NCI-H1417 (cell line): ENCODE measurements around the gene MVB12B.

Experiments
- DNase-seq, 3 experiments: peaks; one replicate each; lab custom pipeline; 2025; lab: John Stamatoyannopoulos, UW

Gene MVB12B

GRCh38 chr9:126504977-126505455, 178.4 kb downstream of the MVB12B start:
- DNase-seq = no peak

- no peak for DNase-seq
Observed at GRCh38 chr9:126505697-126506346, 179.2 kb downstream of the MVB12B start.

DNA sequence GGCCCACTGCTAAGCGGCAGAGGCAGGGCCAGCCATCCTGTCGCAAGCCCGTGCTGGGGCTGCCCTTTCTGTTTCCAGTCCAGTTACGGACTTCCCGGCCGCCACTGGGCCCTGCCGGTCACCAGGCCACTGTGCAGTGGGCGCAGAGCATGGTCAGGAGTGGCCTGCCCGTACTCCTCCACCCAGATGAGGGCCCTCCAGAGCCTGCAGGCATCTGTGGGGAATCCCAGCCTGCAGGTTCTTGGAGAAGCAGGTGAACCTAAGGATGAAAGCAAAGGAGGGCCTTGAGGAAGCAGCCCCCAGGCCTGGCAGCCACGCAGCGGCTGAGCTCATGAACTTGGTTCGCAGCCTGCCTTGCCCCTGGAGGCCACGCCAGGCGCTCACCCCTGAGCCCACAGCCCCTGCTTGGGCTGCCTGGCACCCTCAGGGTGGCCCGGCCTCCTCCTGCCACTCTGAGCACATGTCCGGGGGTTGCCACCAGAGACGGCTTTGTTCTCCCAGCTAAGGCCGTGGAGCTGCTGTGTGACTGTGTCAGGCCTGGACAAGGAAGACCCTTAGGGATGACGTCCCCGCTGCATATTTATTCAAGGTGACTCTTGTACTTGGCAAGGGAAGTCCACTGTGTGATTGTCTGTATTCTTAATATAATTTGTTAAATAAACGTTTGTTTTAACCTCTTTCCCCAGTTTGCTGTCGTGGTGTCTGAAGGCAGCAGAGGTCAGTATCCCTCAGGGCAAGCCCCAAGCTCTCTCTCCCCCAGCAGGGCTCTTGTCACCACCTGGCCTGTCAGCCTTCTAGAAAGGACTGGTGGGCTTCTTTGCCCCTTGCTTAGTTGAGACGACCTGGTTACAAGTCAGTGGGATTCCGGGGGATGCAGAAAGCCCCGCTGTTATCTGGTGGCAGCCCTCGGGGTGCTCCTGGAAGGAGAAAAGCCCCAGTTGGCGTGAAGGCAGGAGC, 180.0 kb downstream of the MVB12B start:
- no peak for DNase-seq

DNA sequence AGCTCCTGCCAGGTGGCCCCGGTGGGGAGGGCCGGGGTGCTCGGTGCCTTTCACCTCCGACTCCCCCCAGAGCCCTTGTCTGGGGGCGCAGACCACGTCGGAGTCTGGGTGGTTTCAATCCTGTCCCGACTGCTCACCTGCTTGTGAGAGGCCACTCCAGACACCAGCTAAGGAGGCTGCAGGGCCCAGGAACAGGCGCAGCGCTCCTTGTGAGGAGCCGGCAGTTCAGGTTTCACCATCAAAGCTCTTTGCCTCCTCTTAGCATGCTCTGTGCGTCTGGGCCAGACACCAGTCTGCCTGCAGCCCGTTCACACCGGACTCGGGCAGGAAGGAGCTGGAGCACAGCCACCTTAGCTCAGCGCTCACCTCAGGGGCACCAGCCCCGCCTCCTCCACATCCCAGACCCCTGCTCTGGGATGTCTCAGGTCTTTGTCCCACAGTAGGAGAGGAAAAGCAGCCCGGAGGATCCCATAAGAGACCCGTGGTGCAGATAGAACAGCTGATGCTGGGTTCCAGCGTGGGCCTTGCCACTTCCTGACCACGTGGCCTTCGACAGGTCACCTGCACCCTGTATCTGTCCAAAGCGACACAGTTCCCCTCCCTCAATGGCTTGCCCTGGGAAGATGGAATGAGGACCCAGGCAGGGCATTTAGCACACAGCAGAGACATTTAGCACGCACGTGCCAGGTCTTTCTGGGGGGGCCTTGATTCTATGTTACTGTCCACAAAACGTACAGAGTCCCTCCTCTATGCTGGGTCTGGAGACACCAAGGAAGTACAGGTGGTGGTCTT, 180.9 kb downstream of the MVB12B start:
- DNase-seq = no peak

GRCh38 chr9:126508171-126508591, 181.6 kb downstream of the MVB12B start:
- DNase-seq = no peak

- DNase-seq = no peak
Observed at GRCh38 chr9:126508928-126509327, 182.3 kb downstream of the MVB12B start.

DNA sequence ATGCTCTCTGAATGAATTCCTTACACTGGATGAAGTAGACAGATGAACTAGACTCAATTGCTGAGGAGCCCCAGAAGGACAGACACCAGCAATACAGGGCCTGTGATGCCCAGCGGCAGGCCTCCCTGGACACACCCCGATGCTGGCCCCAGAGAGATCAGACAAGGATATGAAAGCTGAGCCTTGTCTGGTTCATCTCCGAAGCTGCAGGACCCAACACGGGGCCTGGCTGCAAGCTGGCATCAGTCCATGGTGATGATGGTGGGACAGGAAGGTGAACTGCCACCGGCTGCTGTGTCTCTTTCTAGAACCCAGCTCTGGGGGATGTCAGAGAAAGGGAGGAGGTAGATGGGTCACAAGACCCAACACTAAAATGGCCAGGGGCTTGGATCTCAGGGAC, 183.1 kb downstream of the MVB12B start:
- no peak for DNase-seq

DNA sequence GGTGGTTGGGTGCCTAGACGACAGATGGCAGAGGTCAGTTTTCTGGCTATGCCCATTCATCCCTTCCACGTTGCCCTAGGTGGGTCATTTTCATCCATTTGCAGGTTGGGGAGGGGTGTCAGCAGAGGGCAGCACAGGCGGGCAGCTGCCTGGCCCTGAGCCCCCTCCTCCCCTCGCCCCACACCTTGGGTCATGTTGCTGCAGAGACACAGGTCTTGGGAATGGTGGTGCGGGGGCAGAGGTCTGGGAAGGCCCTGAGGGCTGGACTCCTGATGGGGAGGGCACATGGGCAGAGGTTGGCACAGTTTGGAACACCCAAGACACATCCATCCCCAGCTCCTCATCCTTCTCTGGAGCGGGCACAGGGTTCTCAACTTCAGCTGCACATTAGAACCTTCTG, 183.9 kb downstream of the MVB12B start:
- DNase-seq = no peak

DNA sequence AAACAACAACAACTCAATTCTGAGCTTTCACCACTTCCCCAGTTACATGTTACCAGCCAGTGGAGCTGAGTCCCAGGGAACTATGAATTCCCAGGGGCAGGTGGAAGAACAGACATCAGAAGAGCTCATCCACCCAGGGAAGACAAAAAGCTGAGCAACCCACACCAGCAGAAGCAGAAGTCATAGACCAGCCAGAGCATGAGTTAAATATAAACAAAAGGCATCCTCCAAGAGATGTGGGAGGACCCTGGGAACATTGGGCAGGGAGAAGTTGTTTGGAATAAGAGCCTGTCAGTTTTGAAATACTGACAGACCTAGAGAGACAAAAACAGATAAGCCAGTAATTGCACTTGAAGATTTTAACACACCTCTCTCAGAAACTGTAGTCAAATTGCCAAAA, 184.8 kb downstream of the MVB12B start:
- DNase-seq = no peak

DNA sequence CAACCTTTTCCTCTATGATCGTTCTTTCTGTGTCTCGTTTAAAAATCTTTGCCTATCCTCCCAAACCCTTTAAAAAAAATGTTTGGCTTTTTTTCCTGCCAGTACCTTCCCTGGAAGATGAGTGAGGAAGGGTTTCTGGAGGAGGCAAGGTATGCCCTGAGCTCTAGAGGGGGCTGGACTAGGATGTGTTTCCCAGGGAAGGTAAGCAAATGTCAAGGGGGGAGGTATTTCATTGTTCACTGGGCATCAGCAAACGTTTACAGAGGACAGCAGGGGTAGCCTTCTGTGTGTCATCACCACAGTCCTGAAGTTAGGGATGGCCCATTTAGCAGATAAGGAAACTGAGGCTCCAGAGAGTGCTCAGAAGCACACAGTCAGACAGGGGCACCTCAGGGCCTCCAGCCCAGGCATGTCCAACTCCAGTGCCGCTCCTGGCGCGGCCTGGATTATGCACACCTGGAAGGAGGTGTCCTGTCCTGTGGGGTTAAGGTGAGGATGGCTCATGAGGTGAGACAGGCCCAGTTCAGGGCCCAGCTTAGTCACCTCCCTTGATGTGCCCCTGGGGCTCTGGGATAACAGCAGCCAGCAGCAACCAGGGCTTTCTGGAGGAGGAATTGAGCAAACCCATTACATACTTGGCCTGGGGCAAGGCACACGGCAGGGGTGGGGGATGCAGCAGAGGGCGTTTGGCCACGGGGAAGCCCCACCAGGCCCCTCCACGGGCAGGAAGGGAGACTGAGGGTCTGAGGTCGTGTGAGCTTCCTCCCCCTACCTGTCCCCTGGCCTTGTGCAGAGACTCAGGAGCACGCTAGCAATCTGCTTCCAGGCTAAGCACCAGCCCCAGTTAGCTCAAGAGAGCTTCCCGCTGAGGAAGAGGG, 186.8 kb downstream of the MVB12B start:
- peak in 1 of 3 experiments; percentile 70 for DNase-seq

- peak; percentile 5 to 80 (median 71) for DNase-seq
Observed at GRCh38 chr9:126514037-126514821, 187.6 kb downstream of the MVB12B start.

GRCh38 chr9:126515001-126515872, 188.6 kb downstream of the MVB12B start:
- no peak for DNase-seq

GRCh38 chr9:126515873-126516505, 189.4 kb downstream of the MVB12B start:
- DNase-seq = no peak

- no peak for DNase-seq
Observed at GRCh38 chr9:126516561-126516935, 189.9 kb downstream of the MVB12B start.

GRCh38 chr9:126516936-126517832, 190.6 kb downstream of the MVB12B start:
- peak in 2 of 3 experiments; percentile 22 to 63 for DNase-seq

DNA sequence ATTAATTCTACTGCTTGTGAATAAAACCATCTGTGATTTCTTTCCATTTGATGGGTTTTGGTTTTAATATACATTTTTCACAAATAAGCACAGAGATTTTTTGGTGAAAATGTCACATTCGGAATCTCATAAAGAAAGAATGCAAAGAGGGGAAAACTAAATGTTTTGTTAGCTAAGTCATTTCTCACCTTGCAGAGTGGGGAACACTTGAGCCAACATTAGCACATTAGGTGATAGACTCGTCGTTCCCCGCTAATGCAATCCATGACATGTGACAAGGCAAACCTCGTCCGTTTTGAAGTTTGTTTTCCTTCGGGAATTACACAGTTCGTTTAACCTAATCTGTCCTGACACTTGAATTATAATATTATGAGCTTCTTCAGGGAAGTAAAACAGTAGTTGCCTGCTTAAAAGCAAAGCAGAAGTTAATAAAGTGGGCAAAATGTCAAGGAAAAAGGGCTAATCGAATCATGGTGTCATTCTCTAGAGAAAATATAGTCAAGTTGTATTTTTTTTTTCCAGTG, 191.3 kb downstream of the MVB12B start:
- DNase-seq = peak in 1 of 3 experiments; percentile 57

DNA sequence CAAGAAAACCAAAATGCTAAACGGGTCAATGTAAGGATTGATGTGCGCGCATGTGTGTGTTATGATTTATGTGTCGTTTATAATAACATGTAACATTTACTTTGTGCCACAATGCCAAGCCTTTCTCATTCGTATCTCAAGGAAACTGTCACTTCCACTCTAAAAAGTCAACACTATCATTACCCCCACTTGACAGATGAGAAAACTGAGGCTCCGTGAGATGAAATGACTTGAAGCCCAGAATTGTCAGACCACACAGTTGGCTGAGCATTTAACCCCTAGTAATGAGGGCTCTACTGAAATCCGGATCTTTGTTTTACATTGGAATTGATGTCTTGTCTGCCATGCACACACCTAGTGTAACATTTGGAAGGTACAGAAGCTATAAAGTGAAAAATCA, 192.1 kb downstream of the MVB12B start:
- no peak for DNase-seq
